Psoas muscle (tissue), 8 donors: Measurements from ENCODE around the gene SMYD3. TPM values are rescaled to one million over a fixed set of nuclear protein-coding genes. Genes with fewer than 3 reads are reported as not detected.
"Not testable (repeated sequence)": the region's sequence is repeated elsewhere in the genome, so short reads cannot be mapped to it uniquely, and the experiment has no call there.

Source experiments
- ATAC-seq, 4 donors: fragments of 200-7000 bp; cut with Tn5 transposase; one replicate each; pipeline ENCODE4 v1.9.1; 2020; ENCODE audit warnings: moderate library complexity in 3 of 4, mild to moderate bottlenecking in 2 of 4
- DNase-seq, 2 donors: peaks; one replicate each; pipeline ENCODE4 v3.0.0-alpha.2; 2020
- H3K27ac ChIP-seq: fragments of 200-600 bp; one replicate; pipeline ENCODE4 v1.8.0; 2022
- H3K27me3 ChIP-seq, 3 donors: fragments of 200-600 bp in 1 of 3; one replicate each; pipeline versions ENCODE4 v1.6.1 to v1.8.0; 2013 to 2022; ENCODE audit warnings: low read length in 2 of 3, mild to moderate bottlenecking in 2 of 3, moderate library complexity in 1 of 3; ENCODE audit not compliant: insufficient read depth in 3 of 3
- H3K36me3 ChIP-seq, 2 donors: fragments of 200-600 bp in 1 of 2; one replicate each; pipeline versions ENCODE4 v1.6.1 to v1.8.0; 2013 to 2022; ENCODE audit warnings: low read depth in 1 of 2, mild to moderate bottlenecking in 1 of 2, moderate library complexity in 1 of 2; ENCODE audit not compliant: insufficient read depth in 1 of 2
- H3K4me1 ChIP-seq: fragments of 200-600 bp; one replicate; pipeline ENCODE4 v1.8.0; 2022
- H3K4me3 ChIP-seq: fragments of 200-600 bp; one replicate; pipeline ENCODE4 v1.8.0; 2022; ENCODE audit warnings: mild to moderate bottlenecking
- H3K9me3 ChIP-seq: fragments of 200-600 bp; one replicate; pipeline ENCODE4 v1.8.0; 2022
- WGBS, 3 donors: extraction: QIAGEN DNeasy Blood & Tissue Kit; methylation state at CpG; one replicate each; pipeline versions ENCODE4 v1.1.6 to v1.1.7; 2013; 5-methylcytosine and 5-hydroxymethylcytosine counted together
- intact Hi-C, 2 donors: fragments of 100-400 bp; cut with DNase I; formaldehyde crosslinking; loops; one replicate each; pipeline versions ENCODE4 v1.11.0 to v1.14.2; 2022
- polyA plus RNA-seq, 3 donors: library from polyadenylated mRNA; stranded (reverse); fragments of 200-250 nt; gene quantifications; one replicate each; pipeline ENCODE4 v1.2.3, GENCODE V29; 2013
- total RNA-seq, 4 donors: library from RNA; stranded (reverse); fragmentation: NEBNext Ultra II Directional in 2 of 4; extraction: Animal tissue kit (Norgen Biotek cat#: 25700) in 2 of 4; gene quantifications; one replicate each; pipeline versions ENCODE4 v1.2.1 to v1.2.4, GENCODE V29; 2021 to 2023
- TF ChIP-seq, protein P1 (sequence below): fragments of 200-600 bp; IDR thresholded peaks from one replicate; pipeline ENCODE4 v1.8.0; 2022; ENCODE audit warnings: antibody characterized with exemption
- donor health status: healthy with polysubstance abuse.
- donor health status: DM: no; HTN: no; CAD: no; lungs with moderate emphysema.
- donor health status: Bipolar disorder and iron deficiency.
- donor health status: healthy.
- donor health status: DM: yes; HTN: yes; CAD: no.
- donor health status: DM: no; HTN: no; CAD: no.
- donor health status: DM: no; HTN: no; CAD: no.
- donor health status: DM: yes; HTN: yes; CAD: no.

SMYD3 gene
- total and polyA plus RNA-seq, 7 donors, result 2.9 to 6.4 (median 4.9) TPM

DNA sequence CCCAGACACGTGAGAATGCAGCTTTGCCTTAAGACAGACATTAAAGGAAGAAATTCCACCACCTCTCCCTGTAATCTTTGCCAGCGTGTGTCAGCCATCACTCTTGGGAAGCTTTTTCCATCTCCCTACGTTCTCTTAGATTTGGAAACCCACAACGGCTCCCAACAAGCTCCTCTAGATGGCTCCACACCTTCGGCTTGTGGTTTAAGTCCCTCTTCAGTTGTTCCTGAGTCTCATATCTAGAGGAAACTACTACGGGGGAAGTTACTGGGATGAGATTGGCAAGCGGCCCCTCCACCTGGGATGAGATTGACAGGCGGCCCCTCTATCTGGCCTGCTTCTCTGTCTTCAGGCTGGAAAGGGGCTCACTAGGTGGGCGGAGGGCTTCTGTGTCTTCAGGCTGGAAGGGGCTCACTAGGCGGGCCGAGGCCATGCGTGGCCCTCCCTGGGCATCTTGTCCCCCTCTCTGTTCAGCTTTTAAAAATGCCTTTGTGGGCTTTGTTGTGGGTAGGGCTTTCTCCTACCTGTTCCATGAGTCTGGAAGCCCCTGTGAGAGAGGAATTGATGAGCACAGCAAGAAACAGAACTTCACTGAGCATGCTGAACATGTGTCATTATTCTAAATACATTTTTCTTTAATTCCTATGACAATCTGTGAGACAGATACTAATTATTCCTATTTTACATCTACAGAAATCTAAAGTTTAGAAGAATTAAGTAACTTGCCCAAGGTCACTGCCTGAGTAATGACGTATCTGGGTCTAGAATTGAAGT is 681.8 kb downstream of the SMYD3 start:
- DNase-seq (no peak), ATAC-seq (no peak)
- intact Hi-C loops, result no loop called here
- TF ChIP-seq, protein P1, sequence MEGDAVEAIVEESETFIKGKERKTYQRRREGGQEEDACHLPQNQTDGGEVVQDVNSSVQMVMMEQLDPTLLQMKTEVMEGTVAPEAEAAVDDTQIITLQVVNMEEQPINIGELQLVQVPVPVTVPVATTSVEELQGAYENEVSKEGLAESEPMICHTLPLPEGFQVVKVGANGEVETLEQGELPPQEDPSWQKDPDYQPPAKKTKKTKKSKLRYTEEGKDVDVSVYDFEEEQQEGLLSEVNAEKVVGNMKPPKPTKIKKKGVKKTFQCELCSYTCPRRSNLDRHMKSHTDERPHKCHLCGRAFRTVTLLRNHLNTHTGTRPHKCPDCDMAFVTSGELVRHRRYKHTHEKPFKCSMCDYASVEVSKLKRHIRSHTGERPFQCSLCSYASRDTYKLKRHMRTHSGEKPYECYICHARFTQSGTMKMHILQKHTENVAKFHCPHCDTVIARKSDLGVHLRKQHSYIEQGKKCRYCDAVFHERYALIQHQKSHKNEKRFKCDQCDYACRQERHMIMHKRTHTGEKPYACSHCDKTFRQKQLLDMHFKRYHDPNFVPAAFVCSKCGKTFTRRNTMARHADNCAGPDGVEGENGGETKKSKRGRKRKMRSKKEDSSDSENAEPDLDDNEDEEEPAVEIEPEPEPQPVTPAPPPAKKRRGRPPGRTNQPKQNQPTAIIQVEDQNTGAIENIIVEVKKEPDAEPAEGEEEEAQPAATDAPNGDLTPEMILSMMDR, result no peak
- no peaks in the 10 kb centered on the region for H3K9me3 ChIP-seq
- H3K36me3 ChIP-seq, result no peaks in the 10 kb centered on the region
- H3K4me1 ChIP-seq, result no peaks in the 10 kb centered on the region
- H3K27me3 ChIP-seq, result peaks cover 0 to 2% (median 0%) of the 10 kb centered on the region in 3 donors
- H3K27ac ChIP-seq, result no peak overlapping the region
- no peak overlapping the region for H3K4me3 ChIP-seq
- WGBS, 3 donors, result 78 to 83% (median 80%) methylated on average over 13 of the region's 13 CpGs

DNA sequence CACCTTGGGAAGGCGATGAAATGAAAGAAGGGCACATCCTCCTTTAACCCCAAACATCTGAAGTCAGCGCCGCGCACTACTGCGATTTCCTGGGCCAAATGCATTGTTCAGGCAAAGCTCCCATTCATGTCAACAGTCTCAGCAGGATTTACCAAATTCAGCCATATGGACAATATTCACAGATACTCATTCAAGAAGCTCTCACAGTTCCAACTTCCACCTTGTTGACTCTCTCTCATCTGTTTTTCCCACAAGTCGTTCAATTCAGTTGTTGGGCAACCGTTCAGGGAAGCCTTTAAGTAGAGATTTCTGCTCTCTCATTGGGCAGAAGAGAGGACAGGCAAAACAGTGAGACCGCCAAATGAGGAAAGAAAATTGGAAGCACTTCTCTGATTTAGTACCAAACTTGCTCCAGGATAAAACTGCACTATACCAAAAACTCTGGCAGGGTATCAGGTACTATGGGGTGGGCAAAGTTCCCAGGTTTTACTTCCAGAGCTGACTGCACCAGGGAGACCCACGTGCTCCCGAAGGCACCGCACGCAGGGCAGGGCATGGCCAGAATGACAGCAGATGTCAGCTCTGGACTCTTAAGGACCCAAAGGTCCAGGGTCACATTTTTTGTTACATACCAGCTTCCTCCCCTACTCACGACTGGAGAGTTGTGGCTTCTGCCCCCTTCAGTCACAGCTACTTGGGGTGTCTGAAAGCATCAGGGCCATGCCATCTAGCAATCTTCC is 683.5 kb downstream of the SMYD3 start:
- Histone ChIP-seq H3K27ac (no peak overlapping the region), H3K4me3 (no peak overlapping the region), H3K36me3 (no peaks in the 10 kb centered on the region), H3K27me3 (peaks cover 0 to 2% (median 0%) of the 10 kb centered on the region in 3 donors), H3K9me3 (no peaks in the 10 kb centered on the region), H3K4me1 (no peaks in the 10 kb centered on the region)
- intact Hi-C loops, result no loop called here
- DNase-seq, result no peak
- ATAC-seq, result no peak
- TF ChIP-seq, protein P1, result no peak
- WGBS, 3 donors, result 89 to 91% (median 90%) methylated on average over 13 of the region's 13 CpGs

DNA sequence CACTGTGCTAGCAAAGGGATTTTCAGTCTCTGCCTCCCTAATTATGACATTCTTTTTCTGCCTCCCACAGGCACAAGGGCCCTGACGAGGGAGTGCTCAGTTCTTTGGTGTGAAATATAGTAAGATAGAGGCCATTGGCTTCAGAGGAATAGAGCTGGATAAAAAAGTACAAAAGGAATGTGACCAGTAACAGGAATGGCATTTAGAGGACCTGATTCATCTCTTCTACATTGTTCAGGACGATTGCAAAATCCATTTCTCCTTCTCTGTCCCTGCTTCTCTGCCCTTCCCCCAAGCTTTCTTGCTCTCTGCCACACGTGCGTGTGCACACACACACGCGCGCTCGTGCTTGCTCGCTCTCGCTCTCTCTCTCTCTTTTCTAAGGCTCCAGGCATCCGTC is 684.1 kb downstream of the SMYD3 start:
- Histone ChIP-seq H3K4me1 (no peaks in the 10 kb centered on the region), H3K27me3 (peaks cover 0 to 2% (median 0%) of the 10 kb centered on the region in 3 donors), H3K4me3 (no peak overlapping the region), H3K36me3 (no peaks in the 10 kb centered on the region), H3K27ac (no peak overlapping the region), H3K9me3 (no peaks in the 10 kb centered on the region)
- ATAC-seq, result peak in 1 of 4 donors; percentile 67
- intact Hi-C loops, result no loop called here
- WGBS, 3 donors, result 81 to 85% (median 83%) methylated on average over 11 of the region's 11 CpGs
- DNase-seq, result no peak
- TF ChIP-seq, protein P1, result no peak

DNA sequence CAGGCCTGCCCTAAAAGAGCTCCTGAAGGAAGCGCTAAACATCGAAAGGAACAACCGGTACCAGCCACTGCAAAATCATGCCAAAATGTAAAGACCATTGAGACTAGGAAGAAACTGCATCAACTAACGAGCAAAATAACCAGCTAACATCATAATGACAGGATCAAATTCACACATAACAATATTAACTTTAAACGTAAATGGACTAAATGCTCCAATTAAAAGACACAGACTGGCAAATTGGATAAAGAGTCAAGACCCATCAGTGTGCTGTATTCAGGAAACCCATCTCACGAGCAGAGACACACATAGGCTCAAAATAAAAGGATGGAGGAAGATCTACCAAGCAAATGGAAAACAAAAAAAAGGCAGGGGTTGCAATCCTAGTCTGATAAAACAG is 688.7 kb downstream of the SMYD3 start:
- H3K4me3 ChIP-seq, intact Hi-C loops, H3K27ac ChIP-seq, H3K4me1 ChIP-seq, H3K36me3 ChIP-seq, H3K9me3 ChIP-seq, DNase-seq, ATAC-seq, H3K27me3 ChIP-seq: not testable (repeated sequence)
- WGBS, 3 donors, result 77 to 91% (median 83%) methylated on average over 3 to 5 of the region's 6 CpGs

DNA sequence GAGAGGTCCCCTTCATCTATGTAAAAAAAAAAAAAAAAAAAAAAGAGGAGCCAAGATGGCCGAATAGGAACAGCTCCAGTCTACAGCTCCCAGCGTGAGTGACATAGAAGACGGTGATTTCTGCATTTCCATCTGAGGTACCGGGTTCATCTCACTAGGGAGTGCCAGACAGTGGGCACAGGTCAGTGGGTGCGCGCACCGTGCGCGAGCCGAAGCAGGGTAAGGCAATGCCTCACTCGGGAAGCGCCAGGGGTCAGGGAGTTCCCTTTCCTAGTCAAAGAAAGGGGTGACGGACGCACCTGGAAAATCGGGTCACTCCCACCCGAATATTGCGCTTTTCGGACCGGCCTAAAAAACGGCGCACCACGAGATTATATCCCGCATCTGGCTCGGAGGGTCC is 690.6 kb downstream of the SMYD3 start:
- intact Hi-C loops, H3K27me3 ChIP-seq, H3K4me3 ChIP-seq, H3K4me1 ChIP-seq, ATAC-seq, DNase-seq, H3K27ac ChIP-seq, H3K36me3 ChIP-seq, H3K9me3 ChIP-seq: not testable (repeated sequence)
- WGBS, 3 donors, result 93 to 96% (median 94%) methylated on average over 24 of the region's 24 CpGs
